HepG2 (cell line): ENCODE measurements around the gene CMTM4.

Experiments
- TAF1 ChIP-seq: sonication (generic); formaldehyde crosslinking; IDR thresholded peaks from 2 replicates; pipeline ENCODE4 v1.4.0; 2020; ENCODE audit warnings: missing genetic modification reagents
- TF ChIP-seq, protein P1 (sequence below): sonication (generic); formaldehyde crosslinking; conservative IDR thresholded peaks from 2 replicates; pipeline ENCODE4 v1.4.0; 2020; ENCODE audit warnings: missing genetic modification reagents

DNA sequence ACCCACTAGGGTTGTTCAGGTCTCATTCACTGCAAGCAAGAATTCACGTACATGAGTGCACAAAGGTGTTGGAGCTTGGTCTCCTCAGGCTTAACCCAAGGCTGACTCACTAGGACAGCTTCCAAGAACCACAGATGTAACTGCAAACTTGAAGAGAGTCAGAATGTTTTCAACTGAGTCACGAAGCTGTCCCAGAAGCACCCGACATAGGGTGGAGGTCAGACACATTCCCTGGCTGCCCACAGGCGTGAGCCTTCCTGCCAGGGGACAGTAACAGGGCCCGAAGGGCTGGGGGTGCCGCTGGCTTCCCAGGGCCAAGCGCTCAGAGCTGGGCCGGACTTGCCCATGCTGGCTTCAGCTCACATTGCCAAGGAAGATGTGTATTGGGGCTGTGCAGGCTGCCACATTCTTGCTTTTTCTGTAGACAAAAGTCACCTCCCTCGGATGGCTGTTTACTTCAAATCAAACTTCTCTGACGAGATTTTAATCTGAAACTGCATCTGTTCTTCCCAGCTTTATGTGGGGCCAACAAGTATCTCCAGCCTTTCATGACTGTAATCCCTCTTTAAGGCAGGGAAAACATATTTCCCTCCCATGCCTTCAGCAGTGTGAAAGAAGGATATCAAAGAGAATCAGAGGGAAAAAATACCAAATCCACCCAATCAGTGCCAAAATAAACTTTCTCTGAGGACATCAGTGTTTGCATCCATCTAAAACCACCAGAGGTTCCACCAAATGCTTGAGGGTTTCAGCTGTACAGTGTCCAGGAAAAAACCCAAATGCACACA lies 77.8 kb downstream of the CMTM4 start:
- TF ChIP-seq, protein P1, sequence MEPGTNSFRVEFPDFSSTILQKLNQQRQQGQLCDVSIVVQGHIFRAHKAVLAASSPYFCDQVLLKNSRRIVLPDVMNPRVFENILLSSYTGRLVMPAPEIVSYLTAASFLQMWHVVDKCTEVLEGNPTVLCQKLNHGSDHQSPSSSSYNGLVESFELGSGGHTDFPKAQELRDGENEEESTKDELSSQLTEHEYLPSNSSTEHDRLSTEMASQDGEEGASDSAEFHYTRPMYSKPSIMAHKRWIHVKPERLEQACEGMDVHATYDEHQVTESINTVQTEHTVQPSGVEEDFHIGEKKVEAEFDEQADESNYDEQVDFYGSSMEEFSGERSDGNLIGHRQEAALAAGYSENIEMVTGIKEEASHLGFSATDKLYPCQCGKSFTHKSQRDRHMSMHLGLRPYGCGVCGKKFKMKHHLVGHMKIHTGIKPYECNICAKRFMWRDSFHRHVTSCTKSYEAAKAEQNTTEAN (CRISPR knock-in tag): no peak
- TF ChIP-seq TAF1 (CRISPR knock-in tag): no peak
